Sciatic nerve (tissue), 2 donors: ENCODE results near the gene ERCC1. TPM values are rescaled to one million over a fixed set of nuclear protein-coding genes. Genes with fewer than 3 reads are reported as not detected.
"Not testable (repeated sequence)": the region's sequence is repeated elsewhere in the genome, so short reads cannot be mapped to it uniquely, and the experiment has no call there.

Experiments
- ATAC-seq: fragments of 200-7000 bp; cut with Tn5 transposase; one replicate; pipeline ENCODE4 v1.9.1; 2020; ENCODE audit warnings: mild to moderate bottlenecking, moderate library complexity
- DNase-seq: peaks from one replicate; pipeline ENCODE4 v3.0.0-alpha.2; 2020; ENCODE audit warnings: low spot score
- intact Hi-C: fragments of 100-400 bp; cut with DNase I; formaldehyde crosslinking; loops from one replicate; pipeline ENCODE4 v1.14.2; 2022
- total RNA-seq: library from RNA; stranded (reverse); fragmentation: NEBNext Ultra II Directional; extraction: Animal tissue kit (Norgen Biotek cat#: 25700); gene quantifications from one replicate; pipeline ENCODE4 v1.2.1, GENCODE V29; 2021
- donor health status: DM: no; HTN: no; CAD: no.
- donor health status: DM: no; HTN: no; CAD: no.

ERCC1 gene
- total RNA-seq, 1 donor from 2014 or later = 58.6 TPM

- DNase-seq (no peak), ATAC-seq (no peak)
- intact Hi-C loops = no loop called here
These were observed 14.2 kb downstream of the ERCC1 start for GRCh38 chr19:45409557-45409920.

DNA sequence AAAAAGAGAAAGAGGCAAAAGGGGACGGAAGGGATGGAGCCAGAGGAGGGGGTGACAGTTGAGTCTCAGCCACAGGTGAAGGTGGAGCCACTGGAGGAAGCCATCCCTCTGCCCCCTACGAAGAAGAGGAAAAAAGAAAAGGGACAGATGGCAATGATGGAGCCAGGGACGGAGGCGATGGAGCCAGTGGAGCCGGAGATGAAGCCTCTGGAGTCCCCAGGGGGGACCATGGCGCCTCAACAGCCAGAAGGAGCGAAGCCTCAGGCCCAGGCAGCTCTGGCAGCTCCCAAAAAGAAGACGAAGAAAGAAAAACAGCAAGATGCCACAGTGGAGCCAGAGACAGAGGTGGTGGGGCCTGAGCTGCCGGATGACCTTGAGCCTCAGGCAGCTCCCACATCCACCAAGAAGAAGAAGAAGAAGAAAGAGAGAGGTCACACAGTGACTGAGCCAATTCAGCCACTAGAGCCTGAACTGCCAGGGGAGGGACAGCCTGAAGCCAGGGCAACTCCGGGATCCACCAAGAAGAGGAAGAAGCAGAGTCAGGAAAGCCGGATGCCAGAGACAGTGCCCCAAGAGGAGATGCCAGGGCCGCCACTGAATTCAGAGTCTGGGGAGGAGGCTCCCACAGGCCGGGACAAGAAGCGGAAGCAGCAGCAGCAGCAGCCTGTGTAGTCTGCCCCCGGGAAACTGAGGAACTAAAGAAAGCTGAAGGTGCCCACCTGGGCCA, 14.7 kb downstream of the ERCC1 start:
- ATAC-seq (no peak), DNase-seq (no peak)
- intact Hi-C loops = no loop called here

DNA sequence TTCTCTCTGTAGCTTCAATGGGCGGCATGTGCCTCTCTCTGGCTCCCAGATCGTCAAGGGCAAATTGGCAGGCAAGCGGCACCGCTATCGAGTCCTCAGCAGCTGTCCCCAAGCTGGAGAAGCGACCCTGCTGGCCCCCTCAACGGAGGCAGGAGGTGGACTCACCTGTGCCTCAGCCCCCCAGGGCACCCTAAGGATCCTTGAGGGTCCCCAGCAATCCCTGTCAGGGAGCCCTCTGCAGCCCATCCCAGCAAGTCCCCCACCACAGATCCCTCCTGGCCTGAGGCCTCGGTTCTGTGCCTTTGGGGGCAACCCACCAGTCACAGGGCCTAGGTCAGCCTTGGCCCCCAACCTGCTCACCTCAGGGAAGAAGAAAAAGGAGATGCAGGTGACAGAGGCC, 15.6 kb downstream of the ERCC1 start:
- intact Hi-C loops = no loop called here
- DNase-seq (no peak), ATAC-seq (no peak)

GRCh38 chr19:45407585-45407984, 16.1 kb downstream of the ERCC1 start:
- intact Hi-C loops = not testable (repeated sequence)

DNA sequence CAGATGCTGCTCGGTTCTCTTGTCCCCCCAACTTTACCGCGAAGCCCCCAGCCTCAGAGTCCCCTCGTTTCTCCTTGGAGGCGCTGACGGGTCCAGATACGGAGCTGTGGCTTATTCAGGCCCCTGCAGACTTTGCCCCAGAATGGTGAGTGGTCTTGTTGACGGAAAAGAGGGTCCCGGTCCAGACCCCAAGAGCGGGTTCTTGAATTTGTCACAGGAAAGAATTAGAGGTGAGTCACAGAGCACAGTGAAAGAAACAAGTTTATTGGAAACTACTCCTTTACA, 16.7 kb downstream of the ERCC1 start:
- no peak for ATAC-seq
- intact Hi-C loops = no loop called here
- DNase-seq = no peak

More at GRCh38 chr19:45407585-45407984, 16.1 kb downstream of the ERCC1 start:
- not testable (repeated sequence) for DNase-seq, ATAC-seq

DNA sequence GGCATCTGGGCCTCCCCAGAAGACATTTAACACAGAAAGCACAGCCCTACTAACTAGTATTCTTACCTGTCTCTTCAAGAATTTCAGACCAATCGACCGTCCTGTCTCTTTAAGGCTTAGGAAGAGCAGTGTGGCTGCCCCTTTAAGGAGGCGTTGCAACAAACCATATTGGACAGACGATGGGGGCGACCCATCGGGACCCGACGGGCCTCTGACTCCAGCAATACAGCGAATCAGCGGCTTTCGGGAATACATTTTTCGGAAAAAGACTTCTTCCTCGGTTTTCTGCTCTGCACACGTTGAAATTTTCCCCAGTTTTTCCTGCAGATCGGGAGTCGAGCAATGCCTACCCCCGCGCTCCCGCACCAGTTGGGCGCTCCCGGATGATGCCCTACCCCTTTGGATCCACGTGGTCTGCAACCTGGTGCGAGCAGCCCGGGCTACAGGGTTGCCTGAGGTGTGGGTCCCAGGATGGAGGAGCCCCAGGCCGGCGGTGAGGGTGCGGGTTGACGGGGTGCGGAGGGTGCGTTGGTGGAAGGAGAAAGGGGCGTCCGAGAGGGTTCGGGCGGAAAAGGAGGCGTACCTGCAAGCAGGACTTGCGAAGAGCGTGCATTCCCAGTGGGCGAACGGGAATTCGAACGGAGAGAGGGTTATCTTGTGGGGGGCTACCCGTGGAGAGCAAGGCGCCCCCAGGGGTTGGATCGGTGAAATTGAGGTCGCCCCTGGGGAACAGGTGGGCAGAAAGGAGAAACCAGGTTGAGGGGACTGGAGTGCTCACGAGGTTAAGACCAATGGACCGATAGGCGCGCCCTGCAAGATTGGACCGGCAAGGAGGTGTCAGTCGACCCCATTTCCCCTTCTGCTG, 17.3 kb downstream of the ERCC1 start, which contains the start of gene POLR1G:
POLR1G (plus strand) TSS at position 419 of the 865 bp plus-strand sequence; CDS start at position 472, 53 bp downstream.
- intact Hi-C loops = no loop called here
- DNase-seq (peak; percentile 87), ATAC-seq (peak; percentile 85)

DNA sequence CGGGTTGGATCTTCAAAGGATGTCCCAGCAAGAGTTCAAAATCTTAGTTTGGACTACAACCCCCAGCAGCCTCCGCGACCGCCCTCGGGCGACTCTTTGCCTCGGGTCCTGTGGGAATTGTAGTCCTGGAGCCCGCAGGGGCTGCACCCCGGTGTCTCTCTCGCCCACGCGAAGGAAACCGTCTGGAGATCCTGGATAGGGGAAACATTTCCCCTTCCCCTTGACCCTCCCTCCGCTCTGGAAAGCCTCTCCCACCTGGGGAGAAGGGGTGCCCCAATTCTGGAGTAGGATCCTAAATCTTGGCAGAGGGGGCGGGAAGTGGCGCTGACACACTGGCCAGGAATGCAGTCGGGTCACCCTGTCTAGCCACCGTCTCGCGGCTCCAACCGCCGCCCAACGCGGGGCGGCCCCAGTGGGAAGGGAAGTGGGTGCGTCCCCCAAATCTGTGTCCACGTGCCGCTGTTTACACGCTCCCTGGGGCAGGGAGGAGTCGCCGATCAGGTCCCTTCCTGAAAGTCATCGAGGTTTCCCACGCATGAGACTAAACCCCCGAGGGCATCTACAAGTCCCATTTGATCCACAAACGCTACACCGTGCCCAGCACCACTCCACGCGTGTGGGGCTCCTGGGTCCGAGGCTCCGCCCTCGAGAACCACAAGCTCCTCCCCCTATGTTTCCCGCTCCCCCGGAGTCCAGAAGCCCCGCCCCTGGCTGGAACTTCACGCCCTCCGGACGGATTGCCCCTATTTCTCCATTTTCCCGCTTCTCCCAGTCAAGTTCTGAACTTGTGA, 18.1 kb downstream of the ERCC1 start:
- DNase-seq (peak; percentile 92), ATAC-seq (peak; percentile 86)
- intact Hi-C loops = no loop called here

GRCh38 chr19:45404557-45405434, 18.9 kb downstream of the ERCC1 start, which contains the start of gene PPP1R13L:
Gene PPP1R13L (minus strand): TSS chr19:45405069. CDS start chr19:45398318, 6,751 bp downstream.
- intact Hi-C loops = no loop called here
- peak; percentile 83 for DNase-seq
- peak; percentile 18 for ATAC-seq

DNA sequence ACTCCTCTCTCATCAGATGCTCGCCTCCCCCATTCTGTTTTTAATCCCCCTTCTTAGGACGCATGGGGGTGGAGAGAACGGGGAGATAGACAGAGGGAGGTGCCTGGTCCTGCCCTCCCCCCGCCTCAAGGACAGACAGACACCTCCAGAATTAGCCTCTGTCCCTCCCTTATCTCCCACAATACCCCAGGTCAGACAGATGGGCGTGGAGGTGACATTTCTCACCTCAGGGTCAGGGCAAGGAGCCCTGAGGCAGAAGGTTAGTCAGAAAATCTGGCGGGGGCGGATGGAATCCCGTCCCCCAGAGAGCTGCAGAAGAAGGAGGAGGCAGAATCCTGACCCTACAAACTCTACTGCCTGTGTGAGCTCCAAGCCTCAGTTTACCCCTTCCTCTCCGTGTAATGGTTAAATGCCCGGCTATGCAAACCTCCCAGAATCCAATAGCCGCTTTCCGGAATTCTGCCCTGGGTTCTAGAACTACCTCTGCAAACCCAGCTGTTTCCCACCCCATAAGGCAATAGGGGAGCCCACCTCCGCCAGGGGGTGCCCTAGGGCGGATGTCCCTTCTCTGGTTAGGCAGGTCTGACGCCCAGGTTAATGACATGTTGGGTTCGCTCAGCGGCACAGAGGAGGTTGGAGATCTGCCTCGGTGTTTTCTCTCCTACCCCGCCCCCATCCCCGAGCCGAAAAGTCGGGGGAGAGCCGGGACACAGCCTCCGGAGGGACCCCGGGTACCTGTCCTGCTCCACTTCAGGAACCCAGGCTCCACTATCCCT, 19.7 kb downstream of the ERCC1 start:
- intact Hi-C loops = no loop called here
- ATAC-seq = no peak

DNA sequence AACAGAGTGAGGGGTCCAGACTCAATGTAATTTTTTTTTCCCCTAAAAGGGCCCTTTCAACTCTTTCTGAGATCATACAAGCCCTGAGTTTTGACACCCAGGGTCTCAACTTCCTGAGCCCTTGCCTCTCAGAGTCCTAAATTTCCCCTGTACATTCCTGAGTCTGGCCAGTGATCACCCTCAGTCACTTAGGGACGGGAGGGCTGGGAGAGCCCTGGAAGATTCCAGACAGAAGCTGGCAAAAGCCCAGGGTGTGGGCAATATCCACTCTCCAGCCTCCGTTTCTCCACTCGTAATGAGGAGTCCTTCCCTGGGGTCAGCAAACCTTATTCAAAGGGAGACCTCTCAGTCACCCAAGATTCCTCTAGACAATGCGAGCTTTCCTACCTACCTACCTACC, 20.4 kb downstream of the ERCC1 start:
- intact Hi-C loops = no loop called here
- ATAC-seq (no peak), DNase-seq (no peak)

More for the DNA sequence above, 19.7 kb downstream of the ERCC1 start:
- DNase-seq = no peak

- ATAC-seq (no peak), DNase-seq (no peak)
- intact Hi-C loops = no loop called here
These were observed 21.2 kb downstream of the ERCC1 start for GRCh38 chr19:45402298-45403061.

GRCh38 chr19:45401815-45402214, 21.9 kb downstream of the ERCC1 start:
- intact Hi-C loops = no loop called here
- no peak for ATAC-seq

GRCh38 chr19:45400192-45400591, 23.5 kb downstream of the ERCC1 start:
- no peak for DNase-seq
- no peak for ATAC-seq
- intact Hi-C loops = no loop called here

More at GRCh38 chr19:45401815-45402214, 21.9 kb downstream of the ERCC1 start:
- DNase-seq = no peak

DNA sequence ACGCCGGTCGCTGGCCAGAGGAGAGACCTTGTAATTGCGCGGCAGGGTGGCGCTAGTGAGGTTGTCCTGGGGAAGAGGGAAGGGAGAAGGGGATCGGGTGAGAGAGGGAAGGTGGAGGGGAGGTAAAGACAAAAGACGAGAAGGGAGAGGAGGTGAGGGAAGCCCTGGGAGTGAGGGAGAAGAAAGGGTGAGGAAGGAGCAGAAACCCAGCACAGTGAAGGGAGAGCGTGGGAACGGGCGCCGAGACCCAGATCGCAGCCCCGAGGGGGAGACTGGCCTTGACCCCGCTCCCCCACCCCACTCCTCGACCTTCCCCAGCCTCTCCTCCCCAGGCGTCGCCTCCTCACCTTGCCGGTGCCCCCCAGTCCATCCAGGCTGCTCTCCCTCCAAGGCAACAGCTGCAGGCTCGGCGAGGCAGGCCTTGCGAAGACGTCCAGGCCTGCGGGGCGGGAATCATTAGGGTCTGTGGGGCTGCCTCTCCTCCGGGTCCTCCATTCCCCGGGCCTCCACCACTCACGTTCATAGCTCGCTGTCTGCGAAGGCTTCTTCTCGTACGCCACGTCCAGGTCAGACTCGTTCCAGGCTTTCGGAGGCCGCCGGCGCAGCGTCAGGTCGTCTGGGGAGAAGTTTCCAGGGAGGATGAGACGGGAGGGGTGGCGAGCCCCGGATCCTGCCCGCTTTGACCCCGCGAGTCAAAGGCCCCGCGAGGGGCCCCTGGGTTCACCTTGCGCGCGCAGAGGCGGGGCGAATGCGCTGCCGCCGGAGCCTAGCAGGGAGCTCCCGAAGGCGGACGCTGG, 27.7 kb downstream of the ERCC1 start:
- ATAC-seq = no peak
- DNase-seq = no peak
- intact Hi-C loops = no loop called here

DNA sequence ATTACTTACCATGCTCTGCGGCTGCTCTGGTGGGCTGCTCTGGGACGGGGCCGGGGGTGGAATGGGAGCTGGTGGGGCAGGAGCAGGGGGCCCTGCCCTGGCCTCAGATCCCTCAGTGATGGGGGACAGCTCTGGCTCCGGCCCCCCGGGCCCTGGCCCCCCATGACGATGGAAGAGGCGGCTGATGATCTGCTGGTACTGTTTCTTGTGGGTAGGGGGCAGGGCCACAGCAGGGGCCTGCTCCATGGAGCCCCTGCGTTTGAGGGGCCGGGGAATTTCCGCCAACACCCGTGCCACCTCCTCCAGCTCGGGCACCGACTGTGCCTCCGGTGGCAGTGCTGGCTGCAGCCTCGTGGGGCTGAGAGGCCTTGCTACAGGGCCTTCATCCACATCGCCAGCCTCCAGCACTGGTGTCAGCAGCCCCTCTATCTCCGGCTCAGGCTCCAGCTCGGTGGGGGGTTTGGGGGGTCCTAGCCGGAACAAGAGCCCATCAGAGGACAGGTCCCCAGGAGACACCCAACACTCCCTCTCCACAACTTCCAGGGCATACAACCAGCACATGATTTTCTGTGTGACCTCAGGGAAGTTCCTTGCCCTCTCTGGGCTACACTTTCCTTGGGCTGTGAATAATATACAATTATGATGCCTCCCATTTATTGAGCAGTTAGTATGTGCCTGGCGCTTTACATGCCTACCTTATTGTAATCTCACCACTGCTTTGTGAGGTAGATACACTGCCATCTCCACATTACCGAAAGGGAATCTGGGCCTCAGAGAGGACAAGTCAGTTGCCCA, 31.6 kb downstream of the ERCC1 start:
- ATAC-seq = no peak
- DNase-seq = no peak
- intact Hi-C loops = no loop called here

DNA sequence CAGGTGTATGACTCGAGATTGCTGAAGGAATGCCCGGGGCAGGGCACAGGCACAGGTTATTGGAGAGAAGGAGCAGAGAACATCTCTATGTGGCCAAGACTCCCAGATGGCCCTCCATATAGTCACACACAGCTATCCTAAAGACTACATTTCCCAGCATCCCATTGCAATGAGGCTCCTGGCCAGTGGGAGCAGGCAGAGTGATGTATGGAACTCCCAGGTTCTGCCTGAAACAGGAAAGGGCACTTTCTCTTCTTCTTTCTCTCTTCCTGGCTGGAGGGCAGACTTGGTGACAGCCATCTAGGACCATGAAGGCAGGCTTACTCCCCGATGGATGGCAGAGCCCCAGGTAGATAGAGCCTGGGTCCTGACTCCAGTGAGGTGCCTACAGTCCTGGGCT, 32.4 kb downstream of the ERCC1 start:
- no peak for ATAC-seq
- DNase-seq = no peak
- intact Hi-C loops = no loop called here
